ENCODE results near the gene PANX1.

Gene PANX1

DNA sequence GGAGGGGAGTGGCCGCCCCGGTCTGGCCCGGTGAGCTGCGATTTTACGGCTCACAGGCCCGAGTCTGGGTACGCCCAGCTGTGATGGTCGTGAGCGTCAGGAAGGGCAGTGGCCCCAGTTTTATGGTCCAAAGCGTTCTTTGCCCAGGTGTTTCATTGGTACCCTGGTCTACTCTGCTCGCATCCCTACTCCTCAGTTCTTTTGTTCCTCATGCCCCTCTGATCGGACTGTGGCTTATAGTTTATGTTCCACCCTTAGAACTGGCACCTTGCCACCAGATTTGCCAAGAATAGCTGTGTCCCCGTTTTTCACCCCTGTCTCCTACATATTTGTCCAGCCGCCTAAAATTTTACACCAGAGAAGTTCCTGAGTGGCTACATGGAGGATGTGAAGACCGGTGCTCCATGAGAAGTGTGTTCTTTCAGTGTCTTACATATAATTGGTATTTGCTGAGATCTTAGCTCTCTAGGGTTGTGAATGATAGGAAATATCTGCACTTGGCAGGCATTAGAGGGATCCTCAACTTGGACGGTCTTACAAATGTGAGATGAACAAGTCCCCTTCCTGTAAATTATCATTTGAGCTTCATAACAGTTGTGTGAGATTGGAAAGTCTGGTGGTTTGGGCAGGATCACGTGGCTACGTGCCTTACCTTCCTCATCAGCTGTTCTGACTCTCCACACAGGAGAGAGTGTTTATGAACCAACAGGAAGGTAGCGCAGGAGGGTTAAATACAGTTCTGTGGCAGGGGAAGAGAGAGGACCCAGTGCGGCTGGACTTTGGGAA lies 1.1 kb downstream of the PANX1 start:
- peak; percentile 56 for DNase-seq

- DNase-seq = no peak
These were observed 1.8 kb downstream of the PANX1 start for GRCh38 chr11:94130298-94131046.

DNA sequence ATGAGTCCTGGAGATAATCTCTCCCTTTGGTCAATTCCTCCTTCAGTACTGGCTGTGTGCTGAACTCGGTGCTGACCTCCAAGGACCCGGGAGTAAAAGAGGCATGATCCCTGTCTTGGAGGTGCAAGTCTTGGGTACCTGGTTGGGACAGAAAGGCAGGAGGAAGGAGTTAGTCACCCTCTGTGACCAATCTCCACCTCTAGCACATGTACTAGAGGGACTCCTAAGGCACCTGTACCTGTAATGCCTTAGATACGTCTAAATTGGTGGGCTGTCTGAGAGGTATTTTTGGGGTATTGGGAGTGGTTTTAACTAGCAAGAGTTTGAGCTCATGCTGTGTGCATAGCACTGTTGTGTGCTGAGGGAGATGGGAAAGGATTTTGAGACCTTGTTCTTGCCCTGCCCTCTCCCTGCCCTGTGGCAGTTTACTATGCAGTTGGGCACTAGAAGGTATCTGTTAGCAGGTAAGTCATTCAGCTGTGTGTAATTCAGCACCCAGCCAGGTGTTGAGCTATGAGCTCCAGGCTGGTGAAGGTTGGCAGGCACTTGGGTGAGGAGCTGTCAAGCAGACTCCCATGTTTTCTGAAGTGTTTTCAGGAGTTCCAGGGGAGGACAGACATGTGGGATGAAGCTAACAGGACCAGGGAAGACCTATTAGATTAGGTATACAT lies 2.5 kb downstream of the PANX1 start:
- DNase-seq = peak; percentile 46

DNA sequence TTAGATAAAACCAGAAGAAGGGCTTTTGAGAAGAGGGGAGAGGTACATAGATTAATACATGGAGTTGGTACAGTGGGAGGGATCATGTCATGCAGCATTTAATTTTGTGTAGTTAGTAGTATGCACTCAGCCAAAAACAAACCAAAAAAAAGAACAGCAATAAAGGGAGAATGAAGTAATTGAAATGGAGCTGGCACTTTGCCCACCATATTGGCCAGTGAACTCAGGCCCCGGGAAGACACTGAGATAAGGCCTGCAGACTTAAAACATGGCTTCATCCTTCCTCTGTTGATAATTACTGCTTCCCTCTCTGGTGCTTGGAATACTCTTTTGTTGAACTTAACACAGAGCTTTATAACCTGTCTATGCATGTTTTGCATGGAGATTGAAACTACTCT lies 3.1 kb downstream of the PANX1 start:
- no peak for DNase-seq

DNA sequence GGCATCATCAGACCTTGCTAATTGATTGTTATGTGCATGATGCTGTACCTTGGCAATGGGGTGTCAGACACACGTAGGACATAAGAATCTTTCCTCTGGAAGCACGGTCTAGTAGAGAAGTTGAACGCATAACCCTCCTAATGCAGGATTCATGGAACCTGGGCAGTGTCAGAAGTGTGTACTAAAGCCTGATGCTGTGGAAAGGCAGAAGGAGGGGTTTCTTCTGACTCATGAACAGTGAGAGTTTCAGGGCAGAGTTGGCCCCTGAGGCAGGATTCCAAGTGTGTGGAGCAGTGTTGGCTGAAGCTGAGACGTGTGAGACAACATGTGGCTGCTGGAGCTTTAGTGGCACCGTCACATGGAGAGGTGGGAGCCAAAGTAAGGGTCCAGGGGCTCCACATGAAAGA lies 3.5 kb downstream of the PANX1 start:
- no peak for DNase-seq

DNA sequence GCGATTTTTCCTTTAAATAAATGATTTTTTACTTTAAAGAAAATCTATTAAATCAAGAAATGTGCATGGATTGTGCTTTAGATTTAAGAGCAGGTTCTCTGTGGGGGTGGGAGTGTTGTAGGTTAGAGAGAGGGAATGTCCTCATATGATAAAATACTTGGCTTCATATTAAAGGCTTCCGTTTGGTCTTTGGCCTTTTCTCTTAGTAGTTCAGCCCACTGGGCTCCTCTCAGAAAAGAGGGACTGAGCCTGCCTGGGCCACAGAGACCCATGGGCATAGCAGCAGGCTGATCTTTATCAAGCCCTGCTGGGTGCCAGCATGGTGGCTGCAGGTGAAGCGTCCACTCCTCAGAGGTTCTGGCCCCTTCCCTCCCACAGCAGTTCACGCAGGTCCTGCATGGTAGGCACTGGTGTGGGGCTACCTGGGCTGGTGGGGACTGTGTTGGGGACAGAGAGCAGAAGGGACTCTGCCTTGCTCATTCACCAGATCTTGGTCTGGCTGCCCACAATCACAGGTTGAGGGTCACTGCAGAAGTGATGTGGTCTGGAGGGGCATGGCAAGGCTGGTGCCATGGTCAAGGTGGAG lies 4.3 kb downstream of the PANX1 start:
- DNase-seq = no peak

DNA sequence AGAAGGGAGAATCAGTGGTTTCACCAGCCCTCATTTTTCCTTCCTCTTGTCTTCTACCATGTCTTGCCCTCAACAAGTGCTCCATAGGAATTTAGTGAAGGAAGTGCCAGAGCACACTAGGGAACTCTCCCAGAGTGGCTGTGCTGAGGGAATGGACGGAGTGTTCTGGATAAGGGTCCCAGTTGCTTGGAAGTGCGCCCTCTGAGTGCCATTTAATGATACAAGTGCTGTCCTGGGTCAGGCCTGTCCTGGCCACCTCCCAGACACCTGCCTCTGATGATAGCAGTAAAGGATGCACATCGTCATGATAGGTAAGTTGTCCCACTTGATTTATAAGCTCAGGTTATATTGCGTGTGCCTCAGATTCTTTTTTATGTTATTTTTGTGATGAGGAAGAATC lies 5.1 kb downstream of the PANX1 start:
- no peak for DNase-seq

- no peak for DNase-seq
These were observed 6.2 kb downstream of the PANX1 start for GRCh38 chr11:94134651-94135512.

GRCh38 chr11:94139416-94139815 lies 10.8 kb downstream of the PANX1 start:
- no peak for DNase-seq

GRCh38 chr11:94140154-94140655 lies 11.6 kb downstream of the PANX1 start:
- no peak for DNase-seq

GRCh38 chr11:94141511-94142307 lies 13.1 kb downstream of the PANX1 start:
- DNase-seq = no peak

DNA sequence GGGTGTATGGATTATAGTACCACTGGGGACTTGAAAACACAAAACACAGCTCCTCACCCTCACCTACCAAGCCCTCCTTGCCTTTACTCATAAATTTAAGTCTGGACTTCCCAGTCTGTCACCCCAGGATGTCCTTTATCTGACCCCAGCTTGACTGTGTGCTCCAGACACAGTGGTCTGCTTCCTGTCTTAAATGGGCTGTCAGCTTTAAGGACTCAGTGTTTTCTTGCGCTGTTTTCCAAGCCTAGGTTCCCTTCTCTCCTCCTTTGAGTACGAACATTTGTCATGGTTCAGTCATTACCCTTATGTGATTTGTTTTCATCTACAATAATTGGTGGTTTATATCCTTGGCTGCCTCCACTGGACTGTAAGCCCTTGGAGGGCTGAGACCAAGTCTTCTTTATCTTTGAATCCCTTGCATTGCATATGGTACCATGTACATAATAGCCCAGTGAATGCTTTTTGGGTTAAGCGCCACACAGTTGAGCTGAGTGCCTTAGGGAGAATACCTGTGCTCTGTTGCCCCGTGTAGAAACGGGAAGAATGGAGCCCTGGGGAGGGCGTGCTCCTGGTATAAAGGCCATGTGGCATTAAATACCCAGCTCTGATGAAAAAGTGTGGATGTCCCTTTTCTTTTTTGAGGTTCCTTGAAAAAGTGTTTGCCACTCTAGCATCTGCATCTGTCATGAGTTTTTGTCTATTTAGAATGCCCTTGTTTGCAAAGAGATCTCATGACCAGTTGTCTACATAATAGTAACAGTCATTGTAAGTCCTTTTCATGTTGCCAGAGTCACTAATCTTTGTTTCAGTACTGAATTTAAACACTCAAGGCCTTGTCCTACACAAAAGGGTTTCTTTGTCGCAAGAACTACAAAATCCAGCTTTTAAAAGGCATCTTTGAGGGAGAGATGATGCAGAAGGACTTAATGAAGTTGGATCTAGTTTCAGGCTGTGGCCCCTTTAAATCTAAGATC lies 14.0 kb downstream of the PANX1 start:
- DNase-seq = no peak

DNA sequence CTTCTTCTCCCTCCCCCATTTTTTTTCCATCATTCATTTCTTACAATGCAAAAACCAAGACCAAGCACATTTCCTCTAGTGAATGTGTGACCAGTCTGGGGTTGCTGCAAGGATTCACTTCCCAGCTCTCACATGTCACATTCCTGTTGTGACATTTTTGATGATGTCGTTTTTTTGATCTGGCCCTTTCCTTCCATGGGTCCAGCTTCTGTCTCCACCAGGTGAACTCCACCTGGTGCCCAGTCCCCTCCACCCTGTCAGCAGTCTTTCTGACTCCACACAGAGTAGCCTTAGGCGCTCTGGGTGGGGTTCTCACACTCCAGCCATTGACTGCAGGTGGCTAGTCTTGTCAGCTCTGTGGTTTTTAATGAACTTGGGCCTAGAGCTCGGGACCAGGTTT lies 15.6 kb downstream of the PANX1 start:
- no peak for DNase-seq

DNA sequence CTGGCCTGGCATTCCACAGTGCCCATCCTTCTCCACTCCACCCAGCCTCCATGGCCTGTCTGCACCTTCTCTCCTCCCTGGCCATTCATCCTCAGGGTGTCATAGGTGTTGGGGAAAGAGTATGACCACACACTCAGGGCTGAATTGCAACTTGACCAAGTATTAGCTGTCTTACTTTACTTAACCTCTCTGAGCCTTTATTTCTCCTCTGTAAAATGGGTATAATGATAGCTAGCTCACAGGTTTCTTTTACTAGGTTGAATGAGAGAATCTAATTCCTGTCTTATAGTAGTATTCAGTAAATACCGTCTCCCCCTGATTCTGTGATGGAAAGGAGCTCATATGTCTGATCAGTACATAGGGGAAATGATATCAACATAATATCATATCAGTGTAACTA lies 16.0 kb downstream of the PANX1 start:
- DNase-seq = no peak

DNA sequence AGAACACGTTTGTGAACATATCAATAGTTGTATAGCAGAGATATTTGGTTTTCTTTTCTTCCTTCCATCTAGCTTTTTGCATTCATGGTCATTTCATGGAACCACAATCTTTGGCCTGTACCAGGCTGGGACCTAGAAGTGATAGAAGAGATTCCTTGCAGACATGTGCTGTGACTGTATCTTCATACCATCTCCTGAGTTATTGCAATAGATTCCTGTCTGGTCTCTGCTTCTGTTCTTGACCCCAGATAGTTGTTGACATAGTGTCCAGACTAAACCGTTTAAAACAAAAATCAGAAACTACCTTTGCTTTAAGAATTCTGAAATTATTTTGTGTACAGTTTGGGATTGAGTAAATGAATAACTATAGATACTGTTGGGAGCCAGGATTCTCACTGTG lies 16.8 kb downstream of the PANX1 start:
- no peak for DNase-seq

DNA sequence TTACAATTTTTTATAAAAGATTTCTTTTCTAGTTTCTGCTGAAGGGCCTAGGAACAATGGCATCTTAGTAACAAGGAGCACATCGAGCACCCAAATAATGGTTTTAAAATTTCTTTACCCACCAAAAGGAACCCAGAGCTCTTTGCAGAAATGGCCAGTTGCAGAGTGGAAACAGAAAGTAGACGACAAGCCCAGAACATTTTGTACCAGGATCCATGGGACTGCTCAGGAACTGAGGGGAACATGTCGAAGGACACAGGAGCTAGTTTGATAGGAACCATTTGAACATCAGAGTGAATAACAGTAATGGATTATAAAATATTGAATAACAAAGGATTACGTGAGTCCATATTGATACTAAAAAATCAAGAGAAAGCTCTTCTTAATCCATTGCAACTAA lies 17.3 kb downstream of the PANX1 start:
- DNase-seq = no peak

GRCh38 chr11:94147433-94147845 lies 18.8 kb downstream of the PANX1 start:
- no peak for DNase-seq

GRCh38 chr11:94148189-94148588 lies 19.5 kb downstream of the PANX1 start:
- no peak for DNase-seq

DNA sequence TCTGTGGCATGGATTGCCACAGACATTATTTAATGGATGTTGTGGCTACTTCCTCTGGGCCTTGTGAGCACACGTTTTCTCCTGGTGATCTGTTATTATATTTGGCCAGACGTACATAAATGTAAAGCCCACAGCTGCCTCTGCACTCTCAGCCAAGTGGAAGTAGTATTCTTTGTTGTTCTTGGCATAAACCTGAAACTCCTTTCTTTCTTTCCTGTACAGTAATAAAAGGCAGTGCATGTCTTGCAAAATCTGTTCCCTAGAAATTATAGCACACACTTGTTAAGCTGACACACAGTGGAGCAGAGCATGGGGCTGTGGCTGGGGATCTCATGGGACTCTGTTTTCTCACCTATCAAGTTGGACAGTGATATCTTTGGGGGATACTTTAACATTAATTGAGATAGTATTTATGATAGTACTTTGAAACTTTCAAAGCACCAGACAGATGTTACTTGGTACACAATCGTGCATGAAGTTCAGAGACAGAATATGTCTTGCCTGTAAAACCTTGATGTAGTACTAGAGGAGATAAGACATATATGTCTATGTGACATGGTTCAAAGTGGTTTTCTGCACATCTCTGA lies 20.9 kb downstream of the PANX1 start:
- DNase-seq = no peak

- DNase-seq = no peak
These were observed 21.4 kb downstream of the PANX1 start for GRCh38 chr11:94150056-94150455.

Measured in NCI-H2171 treated with DMSO at 0.1 percent for 48 hours (cell line).